ENCODE data around the gene SLC28A3. TPM values are rescaled to one million over a fixed set of nuclear protein-coding genes. Genes with fewer than 3 reads are reported as not detected.
A peak's percentile ranks its signal among the peaks of the same experiment; 100 is the strongest.

SLC28A3 gene
- total RNA-seq, 2 donors from 2014 or later: 0.11 TPM; not detected in 1

DNA sequence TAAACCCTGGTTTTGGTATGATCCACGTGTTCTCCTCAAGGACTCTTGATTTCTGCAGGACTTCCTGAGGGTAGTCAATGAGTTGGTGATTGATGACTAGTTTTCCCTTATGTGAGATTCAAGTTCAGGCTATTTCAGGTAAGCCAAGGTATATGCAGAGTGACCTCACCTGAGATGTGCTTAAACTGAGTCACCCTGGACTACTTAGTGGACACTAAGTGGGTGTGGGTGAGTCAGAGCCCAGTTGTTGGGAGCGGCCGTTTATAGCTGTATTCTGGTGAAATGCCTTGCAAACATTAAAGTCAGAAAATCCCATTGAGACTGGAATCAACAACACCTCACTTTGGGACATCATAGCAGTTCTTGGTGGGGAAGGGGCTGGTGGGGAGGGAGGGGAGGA, 62.9 kb downstream of the SLC28A3 start:
- H3K4me3 Mint-ChIP-seq: no peak overlapping the region
- no peaks in the 10 kb centered on the region for H3K36me3 Mint-ChIP-seq (ENCODE audit: low read depth)
- no peaks in the 10 kb centered on the region for H3K4me1 ChIP-seq (ENCODE audit: control insufficient read depth, insufficient read depth, low read length)
- no peak for DNase-seq
- no peaks in the 10 kb centered on the region for H3K9me3 Mint-ChIP-seq
- peaks cover 14% of the 10 kb centered on the region for H3K4me1 Mint-ChIP-seq
- H3K4me3 ChIP-seq (ENCODE audit: low read length): no peak overlapping the region
- peaks cover 40% of the 10 kb centered on the region for H3K27me3 Mint-ChIP-seq (ENCODE audit: insufficient read depth)
- no peaks in the 10 kb centered on the region for H3K36me3 ChIP-seq (ENCODE audit: control insufficient read depth, insufficient read depth, low read length)
- peaks cover 20% of the 10 kb centered on the region for H3K27me3 ChIP-seq (ENCODE audit: control insufficient read depth, insufficient read depth, low read length, poor library complexity, severe bottlenecking)
- H3K27ac ChIP-seq (ENCODE audit: low read depth, low read length): no peak overlapping the region
- no peak overlapping the region for H3K9ac ChIP-seq (ENCODE audit: extremely low read depth, low read length, poor library complexity, severe bottlenecking)
- H3K9me3 ChIP-seq (ENCODE audit: control insufficient read depth, low read length): no peaks in the 10 kb centered on the region
- no peak overlapping the region for H3K27ac Mint-ChIP-seq
- WGBS, 2 experiments (ENCODE audit: insufficient coverage in 1 of 2, insufficient read length in 1 of 2): 95 to 100% methylated on average over 1 to 3 of the region's 3 CpGs
- TF ChIP-seq, protein P1, sequence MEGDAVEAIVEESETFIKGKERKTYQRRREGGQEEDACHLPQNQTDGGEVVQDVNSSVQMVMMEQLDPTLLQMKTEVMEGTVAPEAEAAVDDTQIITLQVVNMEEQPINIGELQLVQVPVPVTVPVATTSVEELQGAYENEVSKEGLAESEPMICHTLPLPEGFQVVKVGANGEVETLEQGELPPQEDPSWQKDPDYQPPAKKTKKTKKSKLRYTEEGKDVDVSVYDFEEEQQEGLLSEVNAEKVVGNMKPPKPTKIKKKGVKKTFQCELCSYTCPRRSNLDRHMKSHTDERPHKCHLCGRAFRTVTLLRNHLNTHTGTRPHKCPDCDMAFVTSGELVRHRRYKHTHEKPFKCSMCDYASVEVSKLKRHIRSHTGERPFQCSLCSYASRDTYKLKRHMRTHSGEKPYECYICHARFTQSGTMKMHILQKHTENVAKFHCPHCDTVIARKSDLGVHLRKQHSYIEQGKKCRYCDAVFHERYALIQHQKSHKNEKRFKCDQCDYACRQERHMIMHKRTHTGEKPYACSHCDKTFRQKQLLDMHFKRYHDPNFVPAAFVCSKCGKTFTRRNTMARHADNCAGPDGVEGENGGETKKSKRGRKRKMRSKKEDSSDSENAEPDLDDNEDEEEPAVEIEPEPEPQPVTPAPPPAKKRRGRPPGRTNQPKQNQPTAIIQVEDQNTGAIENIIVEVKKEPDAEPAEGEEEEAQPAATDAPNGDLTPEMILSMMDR (conservative IDR thresholded peaks at IDR 0.05): no peak

DNA sequence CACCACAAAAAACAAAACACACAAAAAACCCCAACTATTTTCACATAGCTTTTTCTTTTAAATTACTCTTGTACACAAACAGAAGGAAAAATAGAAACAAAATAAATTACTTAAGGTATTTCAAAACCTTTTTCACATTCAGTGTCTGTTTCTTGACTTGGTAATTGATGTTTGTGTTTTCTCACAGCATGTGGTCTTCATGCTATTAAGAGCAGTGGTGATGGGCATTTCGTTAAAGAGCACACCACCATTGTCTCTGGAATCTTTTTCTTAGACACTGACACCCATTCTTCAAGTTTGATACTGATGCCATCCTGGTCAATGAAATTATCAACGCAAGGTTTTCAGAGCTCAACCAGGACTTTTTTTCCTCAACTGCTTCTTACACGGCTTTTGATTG, 63.8 kb downstream of the SLC28A3 start:
- peaks cover 29% of the 10 kb centered on the region for H3K27me3 ChIP-seq (ENCODE audit: control insufficient read depth, insufficient read depth, low read length, poor library complexity, severe bottlenecking)
- H3K27ac Mint-ChIP-seq: no peak overlapping the region
- no peak overlapping the region for H3K27ac ChIP-seq (ENCODE audit: low read depth, low read length)
- H3K9me3 ChIP-seq (ENCODE audit: control insufficient read depth, low read length): no peaks in the 10 kb centered on the region
- no peaks in the 10 kb centered on the region for H3K9me3 Mint-ChIP-seq
- no peak for DNase-seq
- H3K27me3 Mint-ChIP-seq (ENCODE audit: insufficient read depth): peaks cover 49% of the 10 kb centered on the region
- H3K36me3 Mint-ChIP-seq (ENCODE audit: low read depth): no peaks in the 10 kb centered on the region
- H3K4me3 ChIP-seq (ENCODE audit: low read length): no peak overlapping the region
- no peaks in the 10 kb centered on the region for H3K4me1 ChIP-seq (ENCODE audit: control insufficient read depth, insufficient read depth, low read length)
- peaks cover 19% of the 10 kb centered on the region for H3K4me1 Mint-ChIP-seq
- TF ChIP-seq, protein P1 (conservative IDR thresholded peaks at IDR 0.05): no peak
- H3K36me3 ChIP-seq (ENCODE audit: control insufficient read depth, insufficient read depth, low read length): no peaks in the 10 kb centered on the region
- WGBS, 2 experiments (ENCODE audit: insufficient coverage in 1 of 2, insufficient read length in 1 of 2): 38 to 61% methylated on average over 3 of the region's 3 CpGs
- H3K9ac ChIP-seq (ENCODE audit: extremely low read depth, low read length, poor library complexity, severe bottlenecking): no peak overlapping the region
- H3K4me3 Mint-ChIP-seq: no peak overlapping the region

DNA sequence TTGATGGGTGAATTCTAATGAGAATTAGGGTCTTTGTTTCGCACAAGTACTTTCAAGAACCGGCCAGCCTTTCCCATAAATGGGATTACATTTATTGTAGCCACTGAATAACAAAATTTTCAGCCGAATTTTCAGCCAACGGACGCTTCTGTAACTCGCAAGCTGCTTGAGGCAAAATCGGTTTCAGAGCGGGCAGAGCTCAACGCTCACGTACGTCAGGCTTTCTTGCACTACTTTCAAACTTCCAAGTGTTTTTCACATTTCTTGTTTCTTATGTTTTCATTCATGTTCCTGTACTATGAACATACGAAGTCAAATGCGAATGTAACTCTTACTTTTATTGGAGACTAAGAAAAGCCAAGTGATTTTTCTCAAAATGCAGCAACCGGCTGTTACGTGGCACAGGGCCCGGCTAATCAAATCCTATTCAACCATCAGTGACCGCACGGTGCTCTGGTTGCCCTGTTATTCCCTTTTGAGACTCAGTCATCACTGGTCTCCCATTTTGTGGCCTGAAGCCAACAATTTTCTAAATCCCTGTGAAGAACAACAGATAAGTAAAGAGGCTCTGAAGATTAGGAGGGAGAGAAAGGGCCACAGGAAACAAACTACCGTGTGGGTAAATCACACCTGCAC, 68.5 kb downstream of the SLC28A3 start:
- 83 to 92% methylated on average over 12 to 18 of the region's 19 CpGs for WGBS, 2 experiments (ENCODE audit: insufficient coverage in 1 of 2, insufficient read length in 1 of 2)
- Histone ChIP-seq H3K27me3 (ENCODE audit: control insufficient read depth, insufficient read depth, low read length, poor library complexity, severe bottlenecking) (peaks cover 61% of the 10 kb centered on the region), H3K27ac (ENCODE audit: low read depth, low read length) (peak overlapping the region; percentile 71), H3K9me3 (ENCODE audit: control insufficient read depth, low read length) (no peaks in the 10 kb centered on the region), H3K9ac (ENCODE audit: extremely low read depth, low read length, poor library complexity, severe bottlenecking) (no peak overlapping the region), H3K36me3 (ENCODE audit: control insufficient read depth, insufficient read depth, low read length) (no peaks in the 10 kb centered on the region), H3K4me3 (ENCODE audit: low read length) (no peak overlapping the region), H3K4me1 (ENCODE audit: control insufficient read depth, insufficient read depth, low read length) (no peaks in the 10 kb centered on the region)
- TF ChIP-seq, protein P1 (conservative IDR thresholded peaks at IDR 0.05): no peak
- no peak overlapping the region for H3K27ac Mint-ChIP-seq
- H3K9me3 Mint-ChIP-seq: no peaks in the 10 kb centered on the region
- H3K36me3 Mint-ChIP-seq (ENCODE audit: low read depth): no peaks in the 10 kb centered on the region
- peak overlapping the region; percentile 43 for H3K4me3 Mint-ChIP-seq
- peaks cover 20% of the 10 kb centered on the region for H3K4me1 Mint-ChIP-seq
- DNase-seq: no peak
- peaks cover 77% of the 10 kb centered on the region for H3K27me3 Mint-ChIP-seq (ENCODE audit: insufficient read depth)
